K562 (cell line): ENCODE measurements around the gene WFIKKN1. TPM values are rescaled to one million over a fixed set of nuclear protein-coding genes. Genes with fewer than 3 reads are reported as not detected.

ENCODE experiments used
- ASH1L ChIP-seq: fragments of 450-650 bp; IDR thresholded peaks from 2 replicates; pipeline ENCODE4 v1.6.1; 2018; ENCODE audit warnings: borderline replicate concordance, mild to moderate bottlenecking, low read depth; ENCODE audit not compliant: partially characterized antibody
- BRD4 ChIP-seq: fragments of 200-600 bp; sonication (generic); IDR thresholded peaks from 2 replicates; pipeline ENCODE4 v1.6.1; 2017; ENCODE audit warnings: inconsistent platforms
- CBFA2T3 ChIP-seq: fragments of 450-650 bp; IDR thresholded peaks from 2 replicates; pipeline ENCODE4 v1.6.1; 2017
- ESRRB ChIP-seq: fragments of 250-450 bp; sonication (Bioruptor Pico); IDR thresholded peaks from 2 replicates; pipeline ENCODE4 v1.5.0; 2020; ENCODE audit warnings: mild to moderate bottlenecking, moderate library complexity, borderline replicate concordance
- FOXM1 ChIP-seq, 2 experiments: fragments of 450-650 bp in 1 of 2; sonication (generic) in 1 of 2; formaldehyde crosslinking in 1 of 2; IDR thresholded peaks; 2 replicates each; pipeline versions ENCODE4 v1.6.1 to v1.9.0; 2017 to 2022; ENCODE audit warnings: low read depth in 2 of 2, mild to moderate bottlenecking in 2 of 2, missing genetic modification reagents in 1 of 2, moderate library complexity in 1 of 2
- GATAD2A ChIP-seq: fragments of 450-650 bp; IDR thresholded peaks from 2 replicates; pipeline ENCODE4 v1.6.1; 2017
- HDAC2 ChIP-seq: fragments of 450-650 bp; IDR thresholded peaks from 2 replicates; pipeline ENCODE4 v1.6.1; 2016; ENCODE audit warnings: mild to moderate bottlenecking
- KDM5B ChIP-seq: fragments of 200-600 bp; sonication (generic); IDR thresholded peaks from 2 replicates; pipeline ENCODE4 v1.6.1; 2012; ENCODE audit warnings: low read depth, mild to moderate bottlenecking, moderate library complexity, low read length, control low read depth, inconsistent platforms; ENCODE audit not compliant: insufficient replicate concordance
- KLF10 ChIP-seq: fragments of 250-450 bp; sonication (Bioruptor Pico); IDR thresholded peaks from 2 replicates; pipeline ENCODE4 v1.6.1; 2021; ENCODE audit warnings: matching md5 sums
- MTF1 ChIP-seq: fragments of 250-450 bp; sonication (Bioruptor Pico); IDR thresholded peaks from 2 replicates; pipeline ENCODE4 v1.9.0; 2021; ENCODE audit warnings: moderate library complexity, mild to moderate bottlenecking, inconsistent platforms, borderline replicate concordance
- NELFE ChIP-seq: IDR thresholded peaks from 2 replicates; pipeline ENCODE4 v1.6.1; 2011; ENCODE audit warnings: mild to moderate bottlenecking; ENCODE audit not compliant: insufficient read depth, insufficient read length
- NR2C1 ChIP-seq, 2 experiments: fragments of 450-650 bp; IDR thresholded peaks; 2 replicates each; pipeline ENCODE4 v1.6.1; 2017; ENCODE audit warnings: mild to moderate bottlenecking in 2 of 2, antibody characterized with exemption in 1 of 2, inconsistent platforms in 1 of 2, missing compliant biosample characterization in 1 of 2, missing genetic modification characterization in 1 of 2
- NR2F6 ChIP-seq: fragments of 450-650 bp; formaldehyde crosslinking; IDR thresholded peaks from 2 replicates; pipeline ENCODE4 v1.4.0; 2020; ENCODE audit warnings: mild to moderate bottlenecking
- SIN3A ChIP-seq, 2 experiments: fragments of 150-350 bp in 1 of 2; IDR thresholded peaks; 2 replicates each; pipeline ENCODE4 v1.6.1; 2011 to 2016; ENCODE audit warnings: borderline replicate concordance in 2 of 2, low read depth in 2 of 2, low read length in 2 of 2, mild to moderate bottlenecking in 2 of 2, moderate library complexity in 2 of 2; ENCODE audit not compliant: control insufficient read depth in 1 of 2
- STAT5A ChIP-seq: IDR thresholded peaks from 2 replicates; pipeline ENCODE4 v1.6.1; 2012; ENCODE audit warnings: low read length, inconsistent platforms, borderline replicate concordance
- TEAD2 ChIP-seq: fragments of 450-650 bp; IDR thresholded peaks from 2 replicates; pipeline ENCODE4 v1.6.1; 2016; ENCODE audit warnings: missing genetic modification characterization, control low read depth, missing compliant biosample characterization
- ZBTB7A ChIP-seq: IDR thresholded peaks from 2 replicates; pipeline ENCODE4 v1.6.1; 2011; ENCODE audit warnings: low read depth, mild to moderate bottlenecking, low read length, moderate library complexity, borderline replicate concordance; ENCODE audit not compliant: control insufficient read depth
- ZNF589 ChIP-seq: fragments of 200-800 bp; sonication (Bioruptor generic); IDR thresholded peaks from 2 replicates; pipeline ENCODE4 v1.6.1; 2016; ENCODE audit warnings: low read depth, missing genetic modification characterization, missing compliant biosample characterization
- polyA plus RNA-seq, 8 experiments: library from polyadenylated mRNA; depleted of rRNA in 4 of 8; stranded (reverse) in 5 of 8; unstranded in 3 of 8; fragments of >200 nt; fragmentation: Nextera tagmentation in 2 of 8; fragmentation: Illumina TruSeq in 1 of 8; extraction: Ambion mirVana in 2 of 8; extraction: Trizol in 1 of 8; gene quantifications; 2 replicates each; pipeline versions ENCODE4 v1.2.1 to v1.2.3, GENCODE V29; 2011 to 2014; ENCODE audit warnings: inconsistent platforms in 1 of 8, missing spikeins in 1 of 8
- total RNA-seq, 7 experiments: library from RNA; depleted of rRNA in 6 of 7; stranded (reverse); fragments of >200 nt in 6 of 7; fragmentation: Illumina TruSeq in 2 of 7; extraction: Trizol in 2 of 7; gene quantifications; 2 replicates each; pipeline versions ENCODE4 v1.2.1 to v1.2.3, GENCODE V29; 2011 to 2021; ENCODE audit warnings: low replicate concordance in 1 of 7
- TF ChIP-seq, protein P1 (sequence below): fragments of 250-450 bp; sonication (Bioruptor Pico); IDR thresholded peaks from 2 replicates; pipeline ENCODE4 v1.5.1; 2021; ENCODE audit warnings: mild to moderate bottlenecking
- TF ChIP-seq, protein P2 (sequence below): IDR thresholded peaks from 2 replicates; pipeline ENCODE4 v1.6.1; 2011; ENCODE audit warnings: borderline replicate concordance, low read depth, mild to moderate bottlenecking, moderate library complexity, low read length; ENCODE audit not compliant: insufficient read depth, poor library complexity, severe bottlenecking
- TF ChIP-seq, protein P3 (sequence below): sonication (generic); formaldehyde crosslinking; IDR thresholded peaks from 2 replicates; pipeline ENCODE4 v1.8.1; 2023; ENCODE audit warnings: mild to moderate bottlenecking, missing genetic modification reagents

Gene WFIKKN1
- total and polyA plus RNA-seq, 9 of the 15 experiments (the other 6 are each of a cell fraction or from before 2014, with no cell fraction given), result 0.14 to 1.1 (median 0.50) TPM; not detected in 4

DNA sequence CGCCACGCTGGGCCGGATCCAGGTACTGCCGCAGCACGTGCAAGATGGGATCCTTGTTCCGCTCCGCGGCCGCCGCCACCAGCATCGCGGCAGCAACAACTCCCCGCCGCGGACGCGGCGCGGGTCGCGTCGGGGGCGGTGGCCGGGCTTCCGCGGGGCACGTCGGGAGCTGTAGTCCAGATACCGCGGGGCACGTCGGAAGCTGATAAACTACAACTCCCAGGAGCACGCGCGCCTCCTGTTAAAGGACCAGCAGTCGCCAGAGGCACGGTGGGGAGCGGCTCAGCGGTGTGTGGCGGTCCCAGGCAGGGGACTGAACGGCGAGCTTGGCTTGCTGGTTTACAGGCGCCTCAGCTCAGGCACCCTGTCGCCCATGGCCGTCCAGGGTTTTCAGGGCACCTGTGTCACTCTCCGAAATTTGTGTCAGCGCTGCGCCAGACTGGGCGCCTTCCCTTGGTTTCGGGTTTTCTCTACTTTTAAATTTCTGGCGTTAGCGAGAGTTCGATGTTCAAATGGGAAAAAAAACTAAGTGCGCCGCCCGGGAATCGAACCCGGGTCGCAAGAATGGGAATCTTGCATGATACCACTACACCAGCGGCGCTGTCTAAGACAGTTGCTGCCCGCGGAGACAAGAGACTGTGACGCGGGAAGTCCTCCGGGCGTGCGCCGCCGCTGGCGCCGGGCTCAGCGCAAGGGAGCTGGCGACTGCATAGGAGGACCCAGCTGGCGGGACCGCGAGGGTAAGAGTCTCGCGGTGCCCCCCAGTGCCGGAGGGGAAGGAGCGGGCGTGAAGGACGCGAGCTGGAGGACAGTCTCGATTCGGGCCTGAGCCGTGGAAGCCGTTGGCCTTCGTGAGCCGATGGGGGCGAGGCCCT, 5.7 kb downstream of the WFIKKN1 start, which contains the start of gene METTL26 (continued):
- TF ChIP-seq NR2F6 (CRISPR knock-in tag) (no peak), ZNF589 (CRISPR knock-in tag) (peak; percentile 83), ASH1L (no peak), SIN3A (IDR thresholded peaks at IDR 0.05; ENCODE audit: borderline replicate concordance in 2 of 2, control insufficient read depth in 1 of 2, low read depth in 2 of 2, low read length in 2 of 2) (peak; percentile 44 to 92; a peak in 3 of 4 replicates), FOXM1 (IDR thresholded peaks at IDR 0.05; ENCODE audit: low read depth) (peak; percentile 82), FOXM1 (CRISPR knock-in tag; IDR thresholded peaks at IDR 0.05; ENCODE audit: low read depth) (no peak), TEAD2 (tag) (no peak), MTF1 (no peak), ESRRB (CRISPR knock-in tag) (no peak), NR2C1 (IDR thresholded peaks at IDR 0.05) (no peak), NR2C1 (tag; IDR thresholded peaks at IDR 0.05) (peak; percentile 75), KLF10 (CRISPR knock-in tag) (no peak), STAT5A (no peak), GATAD2A (no peak), BRD4 (peak; percentile 97), KDM5B (peak; percentile 82), NELFE (no peak), ZBTB7A (peak; percentile 92), HDAC2 (no peak; the same call in 1 of the 2 replicates), CBFA2T3 (no peak)
- TF ChIP-seq, protein P1, sequence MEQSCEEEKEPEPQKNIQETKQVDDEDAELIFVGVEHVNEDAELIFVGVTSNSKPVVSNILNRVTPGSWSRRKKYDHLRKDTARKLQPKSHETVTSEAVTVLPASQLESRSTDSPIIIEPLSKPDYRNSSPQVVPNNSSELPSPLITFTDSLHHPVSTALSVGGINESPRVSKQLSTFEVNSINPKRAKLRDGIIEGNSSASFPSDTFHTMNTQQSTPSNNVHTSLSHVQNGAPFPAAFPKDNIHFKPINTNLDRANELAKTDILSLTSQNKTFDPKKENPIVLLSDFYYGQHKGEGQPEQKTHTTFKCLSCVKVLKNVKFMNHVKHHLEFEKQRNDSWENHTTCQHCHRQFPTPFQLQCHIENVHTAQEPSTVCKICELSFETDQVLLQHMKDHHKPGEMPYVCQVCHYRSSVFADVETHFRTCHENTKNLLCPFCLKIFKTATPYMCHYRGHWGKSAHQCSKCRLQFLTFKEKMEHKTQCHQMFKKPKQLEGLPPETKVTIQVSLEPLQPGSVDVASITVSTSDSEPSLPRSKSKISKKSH, result no peak
- TF ChIP-seq, protein P2, sequence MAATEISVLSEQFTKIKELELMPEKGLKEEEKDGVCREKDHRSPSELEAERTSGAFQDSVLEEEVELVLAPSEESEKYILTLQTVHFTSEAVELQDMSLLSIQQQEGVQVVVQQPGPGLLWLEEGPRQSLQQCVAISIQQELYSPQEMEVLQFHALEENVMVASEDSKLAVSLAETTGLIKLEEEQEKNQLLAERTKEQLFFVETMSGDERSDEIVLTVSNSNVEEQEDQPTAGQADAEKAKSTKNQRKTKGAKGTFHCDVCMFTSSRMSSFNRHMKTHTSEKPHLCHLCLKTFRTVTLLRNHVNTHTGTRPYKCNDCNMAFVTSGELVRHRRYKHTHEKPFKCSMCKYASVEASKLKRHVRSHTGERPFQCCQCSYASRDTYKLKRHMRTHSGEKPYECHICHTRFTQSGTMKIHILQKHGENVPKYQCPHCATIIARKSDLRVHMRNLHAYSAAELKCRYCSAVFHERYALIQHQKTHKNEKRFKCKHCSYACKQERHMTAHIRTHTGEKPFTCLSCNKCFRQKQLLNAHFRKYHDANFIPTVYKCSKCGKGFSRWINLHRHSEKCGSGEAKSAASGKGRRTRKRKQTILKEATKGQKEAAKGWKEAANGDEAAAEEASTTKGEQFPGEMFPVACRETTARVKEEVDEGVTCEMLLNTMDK, result peak; percentile 45
- TF ChIP-seq, protein P3, sequence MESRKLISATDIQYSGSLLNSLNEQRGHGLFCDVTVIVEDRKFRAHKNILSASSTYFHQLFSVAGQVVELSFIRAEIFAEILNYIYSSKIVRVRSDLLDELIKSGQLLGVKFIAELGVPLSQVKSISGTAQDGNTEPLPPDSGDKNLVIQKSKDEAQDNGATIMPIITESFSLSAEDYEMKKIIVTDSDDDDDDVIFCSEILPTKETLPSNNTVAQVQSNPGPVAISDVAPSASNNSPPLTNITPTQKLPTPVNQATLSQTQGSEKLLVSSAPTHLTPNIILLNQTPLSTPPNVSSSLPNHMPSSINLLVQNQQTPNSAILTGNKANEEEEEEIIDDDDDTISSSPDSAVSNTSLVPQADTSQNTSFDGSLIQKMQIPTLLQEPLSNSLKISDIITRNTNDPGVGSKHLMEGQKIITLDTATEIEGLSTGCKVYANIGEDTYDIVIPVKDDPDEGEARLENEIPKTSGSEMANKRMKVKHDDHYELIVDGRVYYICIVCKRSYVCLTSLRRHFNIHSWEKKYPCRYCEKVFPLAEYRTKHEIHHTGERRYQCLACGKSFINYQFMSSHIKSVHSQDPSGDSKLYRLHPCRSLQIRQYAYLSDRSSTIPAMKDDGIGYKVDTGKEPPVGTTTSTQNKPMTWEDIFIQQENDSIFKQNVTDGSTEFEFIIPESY (CRISPR knock-in tag), result peak; percentile 43; the same call in 1 of the 2 replicates
